Lung (tissue), 12 donors: ENCODE results near the gene AHNAK. TPM values are rescaled to one million over a fixed set of nuclear protein-coding genes. Genes with fewer than 3 reads are reported as not detected.

Experiments used
- ATAC-seq: fragments of 200-7000 bp; cut with Tn5 transposase; one replicate; pipeline ENCODE4 v1.9.1; 2020; ENCODE audit warnings: moderate number of reproducible peaks; ENCODE audit not compliant: insufficient read depth, low FRiP score
- DNase-seq, 3 donors: peaks; one replicate each; pipeline ENCODE4 v3.0.0-alpha.2; 2013 to 2017
- H3K27ac ChIP-seq, 2 donors: one replicate each; pipeline ENCODE4 v1.5.1; 2013; ENCODE audit warnings: mild to moderate bottlenecking in 2 of 2, moderate library complexity in 2 of 2, control low read depth in 1 of 2, inconsistent platforms in 1 of 2, low read depth in 1 of 2, low read length in 1 of 2
- H3K27me3 ChIP-seq, 3 donors: one replicate each; pipeline ENCODE4 v1.5.1; 2013; ENCODE audit warnings: low read length in 2 of 3; ENCODE audit not compliant: control insufficient read depth in 3 of 3, insufficient read depth in 3 of 3
- H3K36me3 ChIP-seq, 4 donors: one replicate each; pipeline ENCODE4 v1.5.1; 2013; ENCODE audit warnings: low read length in 4 of 4, mild to moderate bottlenecking in 1 of 4, moderate library complexity in 1 of 4; ENCODE audit not compliant: control insufficient read depth in 4 of 4, insufficient read depth in 4 of 4
- H3K4me1 ChIP-seq, 5 donors: one replicate each; pipeline ENCODE4 v1.5.1; 2013; ENCODE audit warnings: low read length in 5 of 5, mild to moderate bottlenecking in 2 of 5, moderate library complexity in 1 of 5; ENCODE audit not compliant: control insufficient read depth in 5 of 5, insufficient read depth in 5 of 5
- H3K4me3 ChIP-seq: one replicate; pipeline ENCODE4 v1.5.1; 2013; ENCODE audit warnings: mild to moderate bottlenecking, control low read depth, moderate library complexity
- H3K9ac ChIP-seq, 2 donors: one replicate each; pipeline ENCODE4 v1.5.1; 2013; ENCODE audit warnings: low read length in 2 of 2, control low read depth in 1 of 2; ENCODE audit not compliant: insufficient read depth in 1 of 2
- H3K9me3 ChIP-seq, 4 donors: one replicate each; pipeline ENCODE4 v1.5.1; 2013; ENCODE audit warnings: low read length in 3 of 4, mild to moderate bottlenecking in 1 of 4, moderate library complexity in 1 of 4; ENCODE audit not compliant: control insufficient read depth in 4 of 4, insufficient read depth in 3 of 4
- CTCF ChIP-seq: IDR thresholded peaks from 2 replicates; pipeline ENCODE4 v1.5.1; 2012; ENCODE audit warnings: mild to moderate bottlenecking; ENCODE audit errors: control extremely low read depth, extremely low read depth
- WGBS, 2 donors: extraction: QIAGEN DNeasy Blood & Tissue Kit; methylation state at CpG; one replicate each; pipeline ENCODE4 v1.1.7; 2013; 5-methylcytosine and 5-hydroxymethylcytosine counted together
- polyA plus RNA-seq, 2 donors: library from polyadenylated mRNA; stranded (reverse); fragments of 200-250 nt; gene quantifications; one replicate each; pipeline ENCODE4 v1.2.1, GENCODE V29; 2013
- total RNA-seq, 2 donors: library from RNA; depleted of rRNA in 1 of 2; stranded (reverse); fragments of >200 nt in 1 of 2; gene quantifications; one replicate each; pipeline ENCODE4 v1.2.1, GENCODE V29; 2014 to 2021
- donor health status: control.
- donor health status: control.
- donor health status: Bipolar disorder and iron deficiency.
- donor health status: healthy.
- donor health status: DM: yes; HTN: yes; CAD: no.

The AHNAK gene
- total and polyA plus RNA-seq, 4 donors: 66.5 to 707 (median 238) TPM

- DNase-seq (no peak), ATAC-seq (no peak)
- TF ChIP-seq CTCF: no peak
- H3K27me3 ChIP-seq: no peaks in the 10 kb centered on the region
- H3K9me3 ChIP-seq: no peaks in the 10 kb centered on the region
- 79 to 86% methylated on average over 4 of the region's 4 CpGs for WGBS, 2 donors
- peak overlapping the region in 1 of 2 donors; percentile 33 for H3K27ac ChIP-seq
- no peak overlapping the region for H3K4me3 ChIP-seq
- H3K36me3 ChIP-seq: no peaks in the 10 kb centered on the region
- H3K9ac ChIP-seq: no peak overlapping the region
- H3K4me1 ChIP-seq: peaks cover 0 to 3% (median 0%) of the 10 kb centered on the region in 5 donors
Measured at GRCh38 chr11:62494246-62494645, 52.4 kb downstream of the AHNAK start.

GRCh38 chr11:62493801-62494200 is 52.8 kb downstream of the AHNAK start:
- Histone ChIP-seq H3K27me3 (no peaks in the 10 kb centered on the region), H3K4me3 (no peak overlapping the region), H3K27ac (no peak overlapping the region), H3K9me3 (no peaks in the 10 kb centered on the region), H3K9ac (no peak overlapping the region), H3K36me3 (no peaks in the 10 kb centered on the region), H3K4me1 (peaks cover 0 to 3% (median 0%) of the 10 kb centered on the region in 5 donors)
- TF ChIP-seq CTCF: no peak
- ATAC-seq (no peak), DNase-seq (no peak)
- 96 to 99% methylated on average over 3 of the region's 3 CpGs for WGBS, 2 donors

GRCh38 chr11:62492586-62492985 is 54.0 kb downstream of the AHNAK start:
- WGBS, 2 donors: 92 to 96% methylated on average over 4 of the region's 4 CpGs
- Histone ChIP-seq H3K27me3 (no peaks in the 10 kb centered on the region), H3K9ac (no peak overlapping the region), H3K4me3 (no peak overlapping the region), H3K9me3 (no peaks in the 10 kb centered on the region), H3K27ac (no peak overlapping the region), H3K36me3 (no peaks in the 10 kb centered on the region), H3K4me1 (peaks cover 0 to 11% (median 5%) of the 10 kb centered on the region in 5 donors)
- no peak for ATAC-seq
- TF ChIP-seq CTCF: no peak
- DNase-seq: no peak

- no peak for ATAC-seq
- Histone ChIP-seq H3K4me3 (no peak overlapping the region), H3K36me3 (no peaks in the 10 kb centered on the region), H3K4me1 (peaks cover 0 to 19% (median 5%) of the 10 kb centered on the region in 5 donors), H3K9ac (no peak overlapping the region), H3K9me3 (no peaks in the 10 kb centered on the region), H3K27me3 (no peaks in the 10 kb centered on the region), H3K27ac (no peak overlapping the region)
- 84 to 91% methylated on average over 9 of the region's 9 CpGs for WGBS, 2 donors
- TF ChIP-seq CTCF: no peak
- no peak for DNase-seq
Measured at GRCh38 chr11:62491571-62492329, 54.9 kb downstream of the AHNAK start.
